GM12873 (cell line): ENCODE measurements around the gene MRPL45.

Experiments
- TF ChIP-seq, protein P1 (sequence below): IDR thresholded peaks from 2 replicates; pipeline ENCODE4 v1.5.1; 2012; ENCODE audit warnings: low read depth, mild to moderate bottlenecking, moderate library complexity, low read length, control low read depth; ENCODE audit not compliant: insufficient read depth; ENCODE audit errors: missing control alignments

The MRPL45 gene

DNA sequence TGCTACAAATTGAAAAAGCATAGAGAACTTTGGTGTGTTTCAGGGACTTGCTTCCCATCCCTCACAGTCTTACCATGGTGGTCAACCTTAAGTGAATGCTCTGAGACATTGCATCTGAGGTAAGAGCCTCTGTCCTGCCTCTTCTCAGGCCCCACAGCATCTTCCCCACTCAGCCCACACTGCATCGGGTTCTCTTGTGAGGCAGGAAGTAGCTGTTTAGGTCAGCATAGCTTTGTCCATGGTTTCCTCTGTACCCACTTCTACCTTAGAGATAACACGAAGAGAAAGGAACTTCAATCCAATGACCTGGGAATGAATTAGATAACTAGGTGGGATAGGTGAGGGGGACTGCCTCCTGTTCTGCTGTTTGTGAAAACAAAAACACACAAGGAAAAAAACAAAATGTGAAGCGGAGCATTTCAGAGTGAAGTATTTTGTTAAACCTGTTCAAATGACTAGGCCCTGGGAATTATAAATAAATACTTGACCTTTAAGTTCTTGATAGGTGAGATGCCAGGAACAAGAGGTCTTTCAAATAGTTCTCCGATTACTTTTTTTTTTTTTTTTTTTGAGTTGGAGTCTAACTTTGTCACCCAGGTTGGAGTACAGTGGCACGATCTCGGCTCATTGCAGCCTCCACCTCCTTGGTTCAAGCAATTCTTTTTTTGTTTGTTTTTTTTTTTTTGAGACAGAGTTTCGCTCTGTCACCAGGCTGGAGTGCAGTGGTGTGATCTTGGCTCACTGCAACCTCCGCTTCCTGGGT lies 72.3 kb downstream of the MRPL45 start:
- TF ChIP-seq, protein P1, sequence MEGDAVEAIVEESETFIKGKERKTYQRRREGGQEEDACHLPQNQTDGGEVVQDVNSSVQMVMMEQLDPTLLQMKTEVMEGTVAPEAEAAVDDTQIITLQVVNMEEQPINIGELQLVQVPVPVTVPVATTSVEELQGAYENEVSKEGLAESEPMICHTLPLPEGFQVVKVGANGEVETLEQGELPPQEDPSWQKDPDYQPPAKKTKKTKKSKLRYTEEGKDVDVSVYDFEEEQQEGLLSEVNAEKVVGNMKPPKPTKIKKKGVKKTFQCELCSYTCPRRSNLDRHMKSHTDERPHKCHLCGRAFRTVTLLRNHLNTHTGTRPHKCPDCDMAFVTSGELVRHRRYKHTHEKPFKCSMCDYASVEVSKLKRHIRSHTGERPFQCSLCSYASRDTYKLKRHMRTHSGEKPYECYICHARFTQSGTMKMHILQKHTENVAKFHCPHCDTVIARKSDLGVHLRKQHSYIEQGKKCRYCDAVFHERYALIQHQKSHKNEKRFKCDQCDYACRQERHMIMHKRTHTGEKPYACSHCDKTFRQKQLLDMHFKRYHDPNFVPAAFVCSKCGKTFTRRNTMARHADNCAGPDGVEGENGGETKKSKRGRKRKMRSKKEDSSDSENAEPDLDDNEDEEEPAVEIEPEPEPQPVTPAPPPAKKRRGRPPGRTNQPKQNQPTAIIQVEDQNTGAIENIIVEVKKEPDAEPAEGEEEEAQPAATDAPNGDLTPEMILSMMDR = no peak
